Stimulated activated CD4-positive, alpha-beta T cell treated with anti-CD3 and anti-CD28 coated beads, Interleukin-1b, Interleukin-23, amount 100 ng/mL, for 4 hours (primary cell): ENCODE data around the gene ZBTB7C.
A peak's percentile ranks its signal among the peaks of the same experiment; 100 is the strongest.

Experiments used
- DNase-seq, 2 donors: peaks; one replicate each; pipeline ENCODE4 v3.0.0-alpha.2; 2020; ENCODE audit warnings: low read depth in 2 of 2

The ZBTB7C gene

DNA sequence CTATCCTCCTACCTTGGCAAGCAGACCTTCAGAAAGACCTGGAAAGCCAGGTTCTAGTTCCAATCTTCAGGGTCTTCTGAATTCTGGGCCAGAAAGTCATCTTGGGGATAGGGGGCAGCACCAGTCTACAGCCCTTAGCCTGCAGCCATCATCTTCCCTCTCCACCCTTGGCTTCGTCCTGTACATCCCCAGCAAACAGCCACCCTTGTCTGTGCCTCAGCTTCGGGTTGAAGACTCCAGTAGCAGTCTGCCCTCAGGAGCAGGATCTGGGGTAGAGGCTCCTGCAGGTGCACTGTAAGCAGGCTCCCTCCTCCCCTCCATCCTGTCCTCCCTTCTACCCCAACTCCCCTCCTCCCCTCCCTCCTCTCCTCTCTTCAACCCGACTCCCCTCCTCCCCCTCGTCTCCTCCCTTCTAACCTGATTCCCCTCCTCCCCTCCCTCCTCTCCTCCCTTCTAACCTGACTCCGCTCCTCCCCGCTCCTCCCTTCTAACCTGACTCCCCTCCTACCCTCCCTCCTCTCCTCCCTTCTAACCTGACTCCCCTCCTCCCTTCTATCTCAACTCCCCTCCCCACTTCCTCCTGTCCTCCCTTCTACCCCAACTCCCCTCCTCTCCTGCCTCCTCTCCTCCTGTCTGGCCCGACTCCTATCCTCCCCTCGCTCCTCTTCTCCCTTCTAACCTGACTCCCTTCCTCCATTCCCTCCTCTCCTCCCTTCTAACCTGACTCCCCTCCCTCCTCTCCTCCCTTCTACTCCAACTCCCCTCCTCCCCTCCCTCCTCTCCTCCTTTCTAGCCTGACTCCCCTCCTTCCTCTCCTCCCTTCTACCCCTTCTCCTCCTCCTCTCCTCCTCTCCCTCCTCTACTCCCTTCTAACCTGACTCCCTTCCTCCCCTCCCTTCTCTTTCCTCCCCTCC lies 388.6 kb downstream of the ZBTB7C start:
- DNase-seq = no peak

DNA sequence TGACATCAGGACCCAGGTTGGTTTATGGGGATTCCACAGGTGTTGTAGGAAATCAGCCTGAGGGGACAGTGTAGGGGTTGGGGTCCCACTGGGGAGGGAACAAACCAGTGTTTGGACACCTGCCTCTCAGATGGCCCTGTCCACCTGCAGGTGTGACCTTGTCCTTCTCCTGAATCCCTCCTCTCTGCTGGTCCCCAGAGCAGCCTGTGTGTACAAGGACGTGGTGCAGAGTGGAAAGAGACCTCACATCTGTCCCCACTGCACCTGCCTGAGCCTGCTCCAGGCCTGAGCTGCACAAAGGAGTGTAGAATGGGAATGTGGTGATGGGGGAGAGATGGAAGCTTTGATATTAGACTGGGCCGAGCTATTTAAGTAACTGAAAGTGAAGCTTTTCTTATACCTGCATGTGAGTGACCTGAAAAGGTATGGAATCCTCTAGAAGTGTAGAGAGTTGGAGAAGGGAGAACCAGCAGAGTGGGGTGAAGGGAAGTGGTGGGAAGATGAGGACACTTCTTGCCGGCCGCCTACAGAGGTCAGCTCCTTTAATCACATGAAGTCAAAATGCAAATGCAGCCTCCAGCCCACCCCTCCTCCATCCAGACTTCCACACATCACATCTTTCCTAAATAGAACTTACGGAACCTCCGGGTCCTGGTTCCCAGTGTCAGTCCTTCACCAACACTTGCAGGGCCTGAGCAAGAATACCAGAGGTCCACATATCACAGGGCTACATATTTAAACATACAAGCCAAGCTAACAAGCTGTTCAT lies 389.4 kb downstream of the ZBTB7C start:
- no peak for DNase-seq

DNA sequence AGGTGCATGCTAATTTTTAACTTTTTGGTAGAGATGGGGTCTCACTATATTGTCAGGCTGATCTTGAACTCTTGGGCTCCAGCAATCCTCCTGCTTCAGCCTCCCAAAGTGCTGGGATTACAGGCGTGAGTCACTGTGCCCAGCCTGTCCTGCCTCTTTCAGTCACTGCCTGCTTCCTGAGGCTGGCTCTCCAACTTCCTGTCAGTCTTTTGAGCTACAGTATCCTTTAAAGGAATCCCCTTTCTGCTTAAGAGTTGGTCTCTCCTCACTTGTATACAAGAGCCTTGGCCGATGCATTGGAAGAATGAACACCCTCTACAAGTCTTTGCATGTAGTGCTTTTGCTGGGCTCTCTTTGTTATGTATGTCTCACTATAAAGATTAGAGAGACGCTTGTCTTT lies 390.3 kb downstream of the ZBTB7C start:
- DNase-seq = no peak

DNA sequence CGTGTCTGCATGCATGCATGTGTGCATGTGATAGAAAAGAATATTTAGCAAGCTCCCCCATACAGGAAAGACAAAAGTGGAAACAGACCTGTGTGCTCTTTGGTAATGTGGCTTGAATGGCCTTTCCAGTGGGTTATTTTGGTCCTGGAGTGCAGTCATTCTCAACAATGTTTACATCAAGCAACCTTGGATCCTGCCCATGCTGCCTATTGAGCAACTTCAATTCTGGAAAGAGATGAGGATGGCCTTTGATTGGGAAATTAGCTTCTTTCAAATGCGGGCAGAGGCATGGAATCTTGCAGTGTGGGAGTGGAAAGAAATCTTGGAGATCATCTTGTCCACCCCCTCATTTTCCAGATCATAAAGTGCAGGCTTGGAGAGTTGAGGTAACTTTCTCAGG lies 391.5 kb downstream of the ZBTB7C start:
- no peak for DNase-seq

DNA sequence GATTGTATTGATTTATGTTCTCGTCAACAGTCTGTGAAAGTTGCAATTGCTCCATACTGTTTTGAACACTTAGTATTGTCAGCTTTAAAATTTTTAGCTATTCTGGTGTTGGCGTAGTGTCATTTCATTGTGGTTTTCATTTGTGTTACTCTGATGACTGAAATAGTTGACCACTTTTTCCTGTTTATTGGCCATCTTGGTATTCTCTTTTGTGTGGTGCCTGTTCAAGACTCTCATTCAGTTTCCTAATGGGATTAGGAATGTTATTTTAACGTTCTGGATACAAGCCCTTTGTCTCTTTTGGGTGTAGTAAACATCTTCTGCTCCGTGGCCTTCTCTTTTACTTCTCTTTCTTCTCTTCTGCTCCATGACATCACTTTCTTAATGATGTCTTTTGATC lies 396.0 kb downstream of the ZBTB7C start:
- no peak for DNase-seq

DNA sequence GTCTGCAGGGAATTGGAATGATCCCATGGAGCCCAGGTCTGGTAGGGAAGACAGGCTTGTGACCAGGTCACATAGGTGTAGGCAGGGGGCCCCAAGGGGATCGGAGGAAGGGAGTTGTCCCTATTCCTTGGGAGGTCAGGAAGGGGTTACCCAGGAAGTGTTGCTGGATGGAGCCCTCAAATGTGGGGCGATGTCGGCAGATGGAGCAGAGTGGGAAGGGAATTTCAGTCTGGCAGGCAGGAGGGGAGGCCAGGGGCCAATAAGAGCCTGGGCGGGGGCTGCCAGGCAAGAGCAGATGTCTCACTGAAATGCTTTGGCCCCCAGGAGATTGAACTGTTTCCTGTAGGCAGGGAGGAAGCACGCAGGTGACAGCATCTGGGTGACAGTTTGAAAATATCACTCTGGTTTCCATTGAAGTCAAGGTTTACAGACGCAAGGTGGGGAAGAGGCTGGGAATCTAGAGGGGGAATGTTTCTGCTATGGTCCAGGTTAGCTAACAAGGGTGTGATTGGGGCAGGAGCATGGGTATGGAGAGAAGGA lies 397.2 kb downstream of the ZBTB7C start:
- no peak for DNase-seq

DNA sequence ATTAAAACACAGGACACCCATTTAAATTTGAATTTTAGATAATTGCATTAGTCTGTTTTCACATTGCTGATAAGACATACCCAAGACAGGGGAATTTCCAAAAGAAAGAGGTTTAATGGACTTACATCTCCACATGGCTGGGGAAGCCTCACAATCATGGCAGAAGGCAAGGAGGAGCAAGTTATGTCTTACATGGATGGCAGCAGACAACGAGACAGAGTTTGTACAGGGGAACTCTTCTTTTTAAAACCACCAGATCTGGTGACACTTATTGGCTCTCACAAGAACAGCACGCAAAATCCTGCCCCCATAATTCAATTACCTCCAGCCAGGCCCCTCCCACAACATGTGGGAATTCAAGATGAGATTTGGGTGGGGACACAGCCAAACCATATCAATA lies 398.9 kb downstream of the ZBTB7C start:
- DNase-seq = no peak

DNA sequence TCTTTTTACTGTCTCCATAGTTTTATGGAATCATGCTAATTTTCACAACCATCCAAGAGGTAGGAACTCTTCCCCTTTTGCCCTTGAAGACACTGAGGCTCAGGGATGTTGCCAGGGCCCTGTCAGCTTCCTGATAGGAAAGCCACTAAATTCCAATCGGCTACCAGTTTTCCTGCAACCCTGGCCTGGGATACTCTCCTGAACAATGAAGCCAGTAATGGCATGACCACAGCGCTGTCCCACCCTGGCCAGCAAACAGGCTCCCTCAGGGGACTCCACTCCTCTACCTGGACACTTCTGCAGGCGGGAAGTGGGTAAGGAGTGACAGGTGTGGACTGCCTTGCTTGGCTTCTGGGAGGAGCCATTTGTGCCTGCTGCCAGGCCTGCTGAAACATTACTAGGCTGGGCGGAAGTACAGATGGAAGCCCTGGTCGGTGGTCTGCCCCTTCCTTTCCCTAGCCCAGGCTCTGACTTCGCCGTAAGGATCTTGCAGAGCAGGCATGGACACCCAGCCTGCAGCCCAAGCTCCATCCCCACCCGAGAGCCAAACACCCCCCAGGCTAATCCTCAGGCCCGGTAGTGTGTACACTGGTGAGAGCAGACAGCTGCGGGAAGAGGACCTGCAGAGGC lies 400.0 kb downstream of the ZBTB7C start:
- no peak for DNase-seq

DNA sequence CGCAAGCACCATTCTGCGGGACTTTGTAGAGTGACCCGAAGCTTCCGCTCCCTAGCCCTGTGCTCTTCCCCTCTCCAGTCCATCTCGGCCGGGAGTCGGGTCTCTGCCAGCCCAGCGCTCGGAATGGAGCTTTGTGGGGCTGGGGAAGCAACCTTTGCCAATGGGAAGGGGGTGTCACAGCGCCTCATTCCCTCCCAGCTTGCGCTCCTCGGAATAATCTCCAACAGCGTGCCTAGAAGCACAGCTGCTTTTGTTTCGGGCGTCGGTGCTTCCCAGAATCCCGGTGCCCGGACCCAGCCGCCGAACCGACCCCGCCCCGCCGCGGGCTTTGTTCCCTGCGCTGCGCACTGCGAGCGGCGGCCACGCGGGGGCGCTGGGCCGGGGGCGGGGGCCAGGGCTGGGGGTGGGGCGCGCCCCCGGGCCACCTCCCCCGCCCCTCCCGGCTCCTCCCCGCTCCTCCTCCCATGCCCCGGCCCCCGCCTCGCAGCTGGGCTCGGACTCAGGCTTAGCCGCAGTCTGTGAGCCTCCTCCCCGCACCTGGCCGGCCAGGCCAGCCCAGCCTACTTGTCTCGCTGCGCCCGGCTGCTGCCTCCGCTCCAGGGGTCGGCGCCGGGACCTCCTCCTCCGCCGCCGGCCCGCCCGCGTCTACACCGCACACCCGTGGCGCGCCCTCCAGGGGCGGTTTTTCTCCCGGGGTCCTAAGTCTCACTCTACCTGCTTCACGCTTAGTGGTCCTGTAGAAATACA lies 401.1 kb downstream of the ZBTB7C start:
- DNase-seq = peak; percentile 18 to 48

DNA sequence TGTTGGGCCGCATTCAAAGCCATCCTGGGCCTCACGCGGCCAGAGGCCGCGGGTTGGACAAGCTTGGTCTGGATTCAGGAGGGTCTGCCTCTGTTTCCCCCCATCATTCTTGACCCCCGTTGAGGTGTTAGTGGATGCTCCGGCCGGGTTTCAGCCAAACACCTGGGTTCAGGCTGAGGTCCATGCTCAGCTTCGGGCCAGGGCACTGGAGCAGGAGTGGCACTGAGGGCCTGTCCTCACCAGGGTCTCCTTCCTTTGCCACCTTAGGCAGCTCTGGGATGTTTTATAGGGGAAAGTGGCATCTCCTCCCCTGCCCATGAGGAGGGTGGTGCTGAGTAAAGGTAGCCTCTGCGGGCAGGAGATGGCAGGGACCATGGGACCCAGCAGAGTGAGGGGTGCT lies 401.8 kb downstream of the ZBTB7C start:
- DNase-seq = no peak

DNA sequence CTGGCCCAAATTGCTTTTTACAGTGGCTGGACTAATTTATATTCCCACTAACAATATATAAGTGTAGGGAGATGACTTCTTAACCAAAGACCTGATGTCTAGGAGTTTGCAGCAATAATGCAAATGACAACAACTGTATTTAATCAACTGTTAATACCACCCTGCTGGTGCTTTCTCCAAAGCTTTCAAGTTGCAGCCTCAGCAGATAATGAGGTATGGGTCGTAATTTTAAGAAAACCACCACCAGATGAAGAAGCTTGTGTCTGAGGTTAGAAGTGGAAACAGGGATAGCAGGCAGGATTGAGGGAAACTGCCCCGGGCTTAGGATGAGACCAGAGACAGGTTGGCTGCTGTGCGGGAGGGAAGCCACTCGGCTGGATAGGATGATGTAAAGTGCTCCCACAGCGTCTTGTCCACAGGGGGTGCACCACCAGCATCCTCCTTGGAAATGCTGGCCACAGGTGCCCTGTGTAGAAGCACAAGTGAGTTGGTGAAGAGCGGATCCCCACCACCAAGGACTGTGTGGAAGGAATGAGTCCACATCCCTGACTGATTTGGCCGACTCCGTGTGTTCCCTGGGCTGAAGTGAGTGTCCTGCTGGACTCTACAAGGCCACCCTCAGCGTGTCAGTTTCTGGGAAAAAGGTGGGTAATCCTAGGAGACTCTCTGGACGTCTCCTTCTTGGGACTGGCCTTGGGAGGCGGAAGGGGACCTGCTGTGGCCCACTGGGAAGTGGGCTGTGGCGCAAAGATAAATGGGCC lies 402.6 kb downstream of the ZBTB7C start:
- DNase-seq = no peak

DNA sequence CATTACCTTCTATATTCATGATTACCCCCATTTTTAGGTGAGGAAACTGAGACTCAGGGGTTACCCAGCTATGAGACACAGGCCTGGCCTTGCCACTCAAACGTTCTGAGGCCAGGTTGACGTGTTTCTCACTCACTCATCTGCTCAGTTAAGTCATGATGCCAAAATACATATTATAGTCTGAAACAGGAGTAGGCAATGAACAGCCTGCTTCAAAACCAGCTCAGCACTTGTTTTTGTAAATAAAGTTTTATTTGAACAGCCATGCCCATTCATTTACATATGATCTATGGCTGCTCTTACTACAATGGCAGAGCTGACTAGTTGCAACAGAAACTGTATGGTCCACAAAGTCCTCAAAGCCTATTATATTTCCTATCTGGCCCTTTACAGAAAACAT lies 404.6 kb downstream of the ZBTB7C start:
- DNase-seq = no peak

DNA sequence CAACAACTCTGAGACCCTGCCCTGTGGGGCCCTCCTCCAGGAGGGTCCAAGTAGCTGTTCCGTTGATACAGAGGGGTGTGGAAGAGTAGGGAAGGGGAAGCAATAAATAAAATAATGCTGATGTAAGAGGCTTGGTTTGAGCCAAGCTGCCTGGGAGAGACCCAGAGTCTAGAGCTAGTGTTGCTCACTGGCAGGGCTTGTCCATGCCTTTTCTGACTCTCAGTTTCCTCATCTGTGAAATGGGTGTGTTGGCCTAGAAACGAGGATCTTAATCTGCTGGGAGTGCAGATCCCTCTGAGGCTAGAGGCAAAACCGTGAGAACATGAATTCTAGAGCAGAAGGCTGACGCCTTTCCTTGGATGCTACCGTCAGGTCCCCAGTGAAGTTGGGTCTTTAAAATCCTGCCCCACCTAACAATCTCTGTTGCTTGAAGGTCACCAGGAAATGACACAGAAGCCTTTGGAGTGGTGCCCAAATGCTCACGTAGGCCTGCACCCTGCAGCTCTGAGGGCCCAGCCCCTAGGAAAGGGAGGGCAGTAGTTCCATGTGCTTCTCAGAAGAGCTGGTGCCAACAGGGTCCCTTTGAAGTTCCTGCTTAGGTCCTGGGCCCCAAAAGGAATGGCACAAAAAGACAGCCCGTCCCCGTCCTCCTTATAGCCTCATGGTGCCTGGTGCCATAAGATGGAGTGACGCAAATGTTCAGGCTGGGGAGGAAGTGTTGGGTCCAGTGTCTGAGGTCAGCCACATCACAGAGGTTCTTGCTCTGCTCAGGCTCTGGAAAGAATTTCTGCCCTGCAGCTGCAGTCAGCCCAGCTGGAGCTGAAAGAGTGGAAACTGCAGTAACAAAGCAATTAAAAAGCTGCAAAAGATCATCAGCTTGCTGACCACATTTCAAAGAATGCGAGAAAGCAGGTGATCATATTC lies 405.5 kb downstream of the ZBTB7C start:
- DNase-seq = no peak

DNA sequence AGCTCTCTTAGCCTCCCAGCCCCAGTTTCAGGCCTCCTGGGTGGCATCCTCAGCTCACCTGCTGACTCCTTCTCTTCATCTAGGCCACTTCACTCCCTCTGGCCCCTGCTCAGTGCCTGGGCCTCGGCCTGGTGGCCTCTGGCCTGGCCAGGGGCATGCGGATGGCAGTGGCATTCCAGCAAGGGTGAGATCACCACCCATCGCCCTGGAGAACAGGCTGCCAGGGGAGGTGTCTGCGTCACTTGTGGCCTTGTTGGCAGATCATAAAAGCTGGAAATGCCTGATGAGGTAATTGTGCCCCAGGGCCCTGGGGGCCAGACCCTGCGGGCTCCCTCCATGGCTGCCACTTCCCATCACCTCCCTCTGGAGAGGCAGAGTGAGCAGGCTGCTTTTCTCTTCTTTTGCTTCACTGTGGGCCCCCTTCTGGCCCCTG lies 406.2 kb downstream of the ZBTB7C start:
- no peak for DNase-seq

DNA sequence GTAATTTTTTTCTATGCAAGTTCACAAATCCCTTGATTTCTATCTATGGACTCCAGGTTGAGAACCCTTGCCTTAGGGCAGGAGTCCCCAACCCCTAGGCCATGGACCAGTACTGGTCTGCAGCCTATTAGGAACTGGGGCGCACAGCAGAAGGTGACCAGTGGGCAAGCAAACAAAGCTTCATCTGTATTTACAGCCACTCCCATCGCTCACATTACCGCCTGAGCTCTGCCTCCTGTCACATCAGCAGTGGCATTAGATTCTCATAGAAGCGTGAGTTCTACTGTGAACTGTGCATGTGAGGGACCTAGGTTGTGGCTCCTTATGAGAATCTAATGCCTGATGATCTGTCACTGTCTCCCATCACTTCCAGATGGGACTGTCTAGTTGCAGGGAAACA lies 408.5 kb downstream of the ZBTB7C start:
- DNase-seq = no peak

DNA sequence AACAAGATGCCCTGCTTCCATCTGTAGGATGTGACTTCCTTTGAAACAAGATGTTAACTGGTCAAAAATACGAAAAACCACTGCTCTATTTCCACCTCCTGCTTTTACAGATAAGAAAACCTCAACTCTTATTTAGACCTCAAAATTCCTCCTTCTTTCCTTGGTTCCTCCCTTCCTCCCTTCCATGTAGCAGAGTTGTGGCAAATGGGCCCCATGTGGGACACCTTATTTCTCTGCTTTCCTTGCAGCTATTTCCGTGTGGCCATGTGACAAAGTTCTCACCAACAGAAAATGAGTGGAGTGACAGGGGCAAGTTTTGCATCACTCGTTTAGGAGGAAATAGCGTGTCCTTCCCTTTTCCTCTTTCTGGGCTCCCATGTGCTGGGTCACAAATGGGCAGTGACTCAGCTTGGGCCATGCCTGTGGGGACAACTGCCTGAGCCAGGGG lies 409.4 kb downstream of the ZBTB7C start:
- no peak for DNase-seq

DNA sequence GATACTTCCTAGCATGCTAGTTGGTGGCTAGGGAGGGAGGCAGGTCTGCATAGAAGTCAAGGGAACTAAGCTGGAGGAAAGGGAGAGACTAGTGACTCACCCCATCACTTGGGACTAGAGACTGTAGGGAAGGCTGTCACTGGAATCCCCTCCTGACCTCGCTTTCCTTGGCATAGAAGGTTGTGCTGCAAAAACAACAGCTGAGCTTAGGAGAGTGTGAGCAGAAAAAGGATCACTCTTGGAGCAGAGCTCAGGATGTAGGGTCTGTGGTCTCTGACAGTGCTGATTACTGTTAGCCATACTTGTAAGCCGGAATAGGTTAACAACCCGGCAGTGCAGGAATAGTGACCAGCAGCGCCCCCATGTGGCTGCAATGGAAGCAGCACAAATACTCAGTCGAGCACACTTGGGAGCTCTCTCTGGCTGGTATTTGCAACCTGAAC lies 411.8 kb downstream of the ZBTB7C start:
- peak in 1 of 2 donors; percentile 23 for DNase-seq

DNA sequence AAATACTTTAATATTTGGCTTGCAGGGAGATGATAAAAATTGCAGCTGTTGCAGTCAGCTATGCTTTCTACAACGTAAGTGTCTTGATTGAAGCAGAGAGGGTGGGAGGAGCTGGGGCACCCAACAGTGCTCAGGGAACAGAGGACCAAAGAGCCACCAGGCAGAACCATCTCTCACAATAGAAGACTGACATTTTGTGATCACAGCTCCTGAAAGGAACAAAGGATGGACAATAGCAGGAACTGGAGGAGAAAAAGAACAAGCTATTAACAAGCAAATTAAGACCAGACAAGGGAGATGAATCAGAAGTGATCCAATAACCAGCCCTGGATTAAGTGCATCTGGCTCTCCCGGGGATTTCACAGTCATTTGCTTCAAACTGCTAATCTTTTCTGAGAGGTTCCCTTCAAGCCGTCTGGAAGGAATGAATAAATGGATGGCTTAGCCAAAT lies 413.1 kb downstream of the ZBTB7C start:
- no peak for DNase-seq

DNA sequence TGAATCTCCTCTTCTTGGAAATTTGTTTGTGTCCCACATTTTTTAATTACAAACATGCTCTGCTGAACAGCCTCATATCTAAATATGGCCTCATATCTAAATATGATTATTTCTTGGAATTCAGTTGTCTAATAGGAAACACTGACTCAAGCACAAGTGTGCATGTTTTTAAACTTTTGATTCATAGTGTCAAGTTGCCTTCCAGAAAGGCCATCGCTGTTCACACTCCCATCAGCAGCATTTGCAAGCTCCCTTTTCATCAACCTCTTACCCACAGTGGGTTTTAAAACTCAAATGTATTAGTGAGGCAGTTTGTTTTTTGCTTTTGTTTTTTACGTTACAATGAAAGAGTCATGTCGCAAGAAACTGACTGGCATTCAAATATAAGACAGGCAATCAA lies 413.5 kb downstream of the ZBTB7C start:
- no peak for DNase-seq
